HG03064 (cell line): ENCODE results near the gene ROPN1L.

Experiments
- ATAC-seq: cut with Tn5 transposase; IDR thresholded peaks from one replicate; pipeline ENCODE4 v1.9.1; 2021; ENCODE audit warnings: low read depth; ENCODE audit not compliant: unreplicated experiment

Gene ROPN1L

DNA sequence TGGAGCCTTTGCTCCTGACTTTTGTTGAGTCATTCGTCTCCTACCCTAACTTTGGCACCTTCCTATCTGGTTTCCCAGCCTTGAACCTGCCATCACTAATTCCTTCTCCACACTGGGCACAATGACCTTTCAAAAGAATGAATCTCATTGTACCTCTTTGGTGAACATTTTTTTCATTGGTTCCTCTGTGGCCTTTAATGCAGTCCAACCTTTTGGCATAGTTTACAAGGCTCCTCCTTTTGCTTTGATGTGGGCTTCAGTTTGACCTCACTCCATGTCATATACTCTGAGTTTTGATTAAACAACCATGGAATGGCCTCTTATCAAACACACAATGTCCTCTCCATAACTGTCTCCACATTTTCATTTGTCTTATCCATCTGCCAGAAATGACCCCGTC, 14.5 kb upstream of the ROPN1L start:
- ATAC-seq, result no peak

DNA sequence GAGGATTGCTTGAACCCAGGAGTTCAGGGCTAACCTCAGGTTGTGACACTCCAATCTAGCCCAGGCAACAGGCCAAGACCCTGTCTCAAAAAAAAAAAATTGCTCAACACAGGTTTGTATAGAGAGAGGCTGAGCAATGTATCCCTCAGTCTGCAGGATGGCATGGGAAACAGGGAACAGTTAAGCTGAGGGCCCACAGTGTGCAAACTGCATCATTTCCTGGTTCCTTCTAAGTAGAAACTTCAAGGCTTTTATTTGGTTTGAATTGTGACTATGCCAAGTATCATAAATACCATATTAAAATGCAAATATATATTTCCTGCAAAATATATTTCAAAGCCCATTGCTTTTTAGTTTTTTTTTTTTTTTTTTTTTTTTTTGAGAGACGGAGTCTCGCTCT, 13.7 kb upstream of the ROPN1L start:
- no peak for ATAC-seq

DNA sequence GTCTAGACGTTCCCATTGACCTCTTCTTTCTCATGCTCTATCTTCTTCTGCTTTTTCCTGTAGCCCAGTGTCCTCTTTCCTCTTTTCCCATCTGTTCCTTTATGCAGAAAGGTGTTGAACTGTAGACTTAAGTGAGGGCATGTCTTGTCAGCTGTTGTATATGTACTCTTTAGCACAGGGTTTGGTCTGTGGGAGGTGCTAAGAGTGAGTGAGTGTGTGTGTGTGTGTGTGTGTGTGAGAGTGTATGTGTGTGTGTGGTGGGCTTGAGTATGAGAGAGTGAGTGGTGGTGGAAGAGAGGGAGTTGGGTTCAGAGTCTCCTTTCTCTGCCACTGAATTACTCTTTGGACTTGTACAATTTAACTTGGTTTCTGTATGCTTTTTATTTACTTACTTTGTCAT, 10.3 kb upstream of the ROPN1L start:
- ATAC-seq, result no peak

DNA sequence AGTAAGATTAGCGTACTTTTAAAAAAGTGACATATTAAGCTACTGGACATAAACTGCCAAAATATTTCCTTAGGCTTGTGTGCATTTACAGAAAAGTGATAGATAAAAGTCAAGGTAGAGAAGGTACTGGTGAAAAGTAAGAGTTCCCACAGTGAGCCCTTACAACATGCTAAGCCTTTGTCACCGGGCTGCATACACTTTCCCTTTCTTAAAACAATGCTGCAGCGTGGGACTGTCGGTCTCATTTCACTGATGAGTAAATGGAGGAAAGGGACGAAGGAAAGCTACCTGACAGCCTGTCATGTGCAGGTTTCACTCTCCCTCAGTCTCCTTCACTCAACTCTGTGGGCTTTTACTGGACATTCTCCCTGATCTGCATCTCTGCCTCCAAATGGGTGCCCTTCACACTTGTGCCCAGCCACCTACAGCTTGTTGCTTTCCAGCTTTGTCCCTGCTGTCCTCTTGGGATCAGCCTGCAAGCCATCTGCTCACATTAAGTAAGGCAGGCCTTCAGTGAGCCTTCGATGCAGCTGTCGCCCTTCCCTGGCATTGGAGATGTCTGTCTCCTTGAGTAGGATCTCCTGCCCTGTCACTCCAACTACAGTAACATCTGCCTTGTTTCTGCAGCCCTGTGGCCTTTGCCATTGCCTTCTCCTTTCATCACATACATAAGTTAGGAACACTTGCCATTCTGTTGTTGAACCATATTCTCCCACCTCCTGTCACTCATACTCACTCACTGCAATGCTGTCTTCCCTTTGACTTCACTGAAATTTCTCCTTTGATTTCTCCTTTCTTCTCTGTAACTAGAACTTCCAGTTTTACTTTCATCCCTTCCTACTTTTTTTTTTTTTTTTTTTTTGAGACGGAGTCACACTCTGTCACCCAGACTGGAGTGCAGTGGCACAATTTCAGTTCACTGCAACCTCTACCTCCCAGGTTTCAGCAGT, 9.3 kb upstream of the ROPN1L start:
- no peak for ATAC-seq

DNA sequence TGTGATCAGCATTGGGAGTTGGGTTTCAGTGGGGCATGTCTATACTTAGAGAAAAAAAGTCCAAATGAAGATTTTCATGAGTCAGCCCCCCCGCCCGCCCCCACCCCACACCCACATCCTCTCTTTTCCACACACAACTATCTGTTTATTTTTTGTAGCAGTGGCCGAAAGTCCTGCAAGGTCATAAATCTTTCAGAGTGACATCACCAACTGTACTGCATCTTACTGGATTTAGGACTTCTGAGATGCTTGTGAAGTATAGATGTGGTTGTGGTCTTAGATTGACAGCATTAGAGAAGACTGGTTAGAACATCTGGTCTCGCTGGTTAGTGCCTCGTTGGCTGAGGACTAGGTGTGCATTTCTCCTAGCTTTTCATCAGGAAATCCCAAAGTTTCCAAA, 7.3 kb upstream of the ROPN1L start:
- ATAC-seq, result no peak

DNA sequence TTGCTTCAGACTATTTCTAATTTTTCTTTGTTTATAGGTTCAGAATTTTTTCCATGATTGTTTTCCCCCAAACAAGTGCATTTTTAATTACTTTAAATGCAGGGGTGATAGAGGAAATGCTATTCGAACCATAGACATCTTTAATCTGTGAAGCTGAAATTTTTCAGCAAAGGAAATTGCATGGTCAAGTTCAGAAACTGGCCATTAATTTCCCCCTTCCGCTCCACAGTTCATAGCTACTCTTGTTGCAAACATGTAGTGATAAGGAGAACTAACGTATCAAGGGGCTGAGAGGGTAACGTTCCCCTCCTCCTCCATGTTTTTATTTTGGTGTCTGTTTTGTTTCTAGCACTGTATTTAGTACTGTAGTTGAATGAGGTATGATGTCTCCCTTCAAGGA, 3.4 kb upstream of the ROPN1L start:
- ATAC-seq, result no peak

DNA sequence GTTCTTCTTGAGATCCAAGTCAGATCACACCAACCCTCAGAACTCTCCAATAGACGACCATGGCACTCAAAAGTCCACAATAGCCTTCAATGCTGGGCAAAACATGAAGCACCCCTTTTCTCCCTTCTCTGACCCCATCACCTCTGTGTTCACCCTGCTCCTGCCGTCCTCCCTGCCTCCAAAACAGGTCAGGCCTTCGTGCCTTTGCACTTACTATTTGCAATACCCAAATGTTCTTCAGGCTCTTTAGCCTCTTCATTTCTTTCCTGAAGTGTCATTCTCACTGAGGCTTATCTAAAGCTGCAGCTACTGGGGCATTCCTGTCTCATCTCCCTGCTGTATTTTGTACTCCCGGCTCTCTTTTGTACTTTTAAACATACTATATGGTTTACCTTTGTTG, 2.0 kb upstream of the ROPN1L start:
- ATAC-seq, result no peak

DNA sequence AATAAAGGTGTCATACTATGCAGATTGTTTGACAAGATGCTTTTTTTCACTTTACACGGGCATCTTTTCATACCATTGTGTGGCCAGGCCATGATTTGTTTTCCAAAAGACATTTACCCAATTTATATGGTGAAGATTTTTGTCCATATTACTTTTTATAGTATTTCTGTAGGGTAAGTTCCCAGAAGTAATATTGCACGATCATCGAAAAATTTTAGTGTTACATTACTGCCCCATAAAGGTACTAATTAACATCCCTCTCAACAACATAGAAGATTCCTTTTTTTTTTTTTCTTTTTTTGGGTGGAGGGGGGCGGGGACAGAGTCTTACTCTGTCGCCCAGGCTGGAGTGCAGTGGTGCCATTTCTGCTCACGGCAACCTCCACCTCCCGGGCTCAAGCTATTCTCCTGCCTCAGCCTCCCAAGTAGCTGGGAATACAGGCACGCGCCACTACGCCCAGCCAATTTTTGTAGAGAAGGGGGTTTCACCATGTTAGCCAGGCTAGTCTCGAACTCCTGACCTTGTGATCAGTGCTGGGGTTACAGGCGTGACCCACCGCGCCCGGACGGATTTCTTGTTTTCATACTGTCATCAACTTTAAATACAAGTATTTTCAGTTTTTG, 1.2 kb upstream of the ROPN1L start:
- no peak for ATAC-seq

DNA sequence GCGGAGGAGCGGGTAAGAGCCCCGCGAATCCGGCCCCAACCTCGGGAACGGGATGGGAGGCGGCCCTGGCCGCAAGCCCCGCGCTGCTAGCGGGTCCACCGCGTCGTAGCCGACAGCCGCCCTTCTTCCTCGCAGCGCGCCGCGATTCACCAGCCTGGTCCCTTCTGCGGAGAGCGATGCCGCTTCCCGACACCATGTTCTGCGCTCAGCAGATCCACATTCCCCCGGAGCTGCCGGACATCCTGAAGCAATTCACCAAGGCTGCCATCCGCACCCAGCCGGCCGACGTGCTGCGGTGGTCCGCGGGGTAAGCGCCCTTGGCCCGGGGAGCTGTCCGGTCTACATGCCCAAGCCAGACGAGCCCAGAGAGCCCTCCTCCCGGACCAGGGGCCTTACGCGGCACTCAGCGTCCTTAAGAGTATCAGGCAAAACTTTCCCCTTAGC, 335 bp downstream of the ROPN1L start:
- ATAC-seq, result peak; percentile 37

DNA sequence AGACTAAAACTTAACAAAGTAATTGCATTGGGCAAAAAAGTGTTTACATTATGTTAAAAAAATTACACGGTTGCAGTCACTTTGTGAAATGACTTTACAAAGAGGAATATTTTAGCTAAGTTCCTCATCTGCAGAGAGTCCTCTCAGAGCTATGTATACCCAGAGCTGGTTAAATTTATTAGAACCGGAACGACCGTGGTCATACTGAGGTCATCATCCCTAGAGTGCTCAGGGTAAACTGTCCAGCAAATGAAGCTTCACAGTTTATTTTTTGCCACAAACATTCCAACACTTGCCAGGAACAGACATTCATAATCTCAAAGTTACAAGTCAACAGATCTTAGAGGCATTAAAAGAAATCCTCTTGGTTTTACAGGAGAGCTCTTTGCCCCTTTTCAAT, 897 bp downstream of the ROPN1L start:
- no peak for ATAC-seq

DNA sequence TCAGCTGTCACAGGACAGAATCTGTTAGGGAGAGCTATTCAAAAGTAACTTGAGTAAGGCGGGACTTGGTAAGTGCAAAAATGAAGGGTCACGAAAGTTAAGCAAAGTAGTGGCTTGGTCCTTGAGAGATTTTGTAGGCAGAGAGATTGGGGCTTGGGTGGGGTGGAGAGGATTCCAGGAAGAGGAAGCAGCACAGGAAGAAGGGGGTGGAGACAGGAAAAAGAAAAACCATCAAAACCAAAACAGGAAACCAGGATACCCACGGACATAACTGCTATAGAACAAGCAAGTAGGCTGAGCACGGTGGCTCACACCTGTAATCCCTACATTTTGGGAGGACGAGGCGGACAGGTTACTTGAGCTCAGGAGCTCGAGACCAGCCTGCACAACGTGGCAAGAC, 3.7 kb downstream of the ROPN1L start:
- ATAC-seq, result no peak

DNA sequence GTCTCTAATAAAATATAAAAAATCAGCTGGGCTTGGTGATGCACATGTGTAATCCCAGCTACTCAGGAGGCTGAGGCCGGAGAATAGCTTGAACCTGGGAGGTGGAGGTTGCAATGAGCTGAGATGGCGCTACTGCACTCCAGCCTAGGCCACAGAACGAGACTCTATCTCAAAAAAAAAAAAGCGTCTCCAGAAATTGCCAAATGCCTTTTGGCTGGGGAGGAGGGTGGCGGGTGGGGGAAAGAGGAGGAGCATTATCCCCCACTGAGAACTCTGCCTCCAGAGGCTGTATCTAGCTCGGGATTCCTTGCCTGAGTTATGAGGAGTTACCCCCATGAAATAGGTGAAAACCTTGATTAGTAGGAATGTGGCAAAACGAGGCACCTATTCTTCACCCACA, 4.8 kb downstream of the ROPN1L start:
- ATAC-seq, result no peak

DNA sequence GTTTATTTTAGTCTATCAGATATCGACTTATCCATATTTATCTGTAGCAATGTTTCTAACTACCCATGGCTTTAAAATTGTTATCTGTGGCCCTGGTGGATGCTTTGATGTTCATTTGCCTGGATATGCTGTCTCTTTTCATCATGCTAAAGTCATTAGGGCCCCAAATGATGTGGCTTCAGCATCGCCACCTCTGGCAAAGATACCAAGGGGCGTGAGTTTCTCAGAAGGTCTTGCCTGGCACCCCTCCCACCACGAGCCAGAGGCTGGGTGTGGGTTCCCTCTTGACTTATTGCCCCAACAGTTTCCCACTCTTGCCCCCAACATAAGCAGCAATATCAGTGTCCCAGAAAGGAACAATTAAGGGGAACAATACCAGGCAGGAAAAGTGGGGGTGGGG, 5.4 kb downstream of the ROPN1L start:
- ATAC-seq, result no peak

DNA sequence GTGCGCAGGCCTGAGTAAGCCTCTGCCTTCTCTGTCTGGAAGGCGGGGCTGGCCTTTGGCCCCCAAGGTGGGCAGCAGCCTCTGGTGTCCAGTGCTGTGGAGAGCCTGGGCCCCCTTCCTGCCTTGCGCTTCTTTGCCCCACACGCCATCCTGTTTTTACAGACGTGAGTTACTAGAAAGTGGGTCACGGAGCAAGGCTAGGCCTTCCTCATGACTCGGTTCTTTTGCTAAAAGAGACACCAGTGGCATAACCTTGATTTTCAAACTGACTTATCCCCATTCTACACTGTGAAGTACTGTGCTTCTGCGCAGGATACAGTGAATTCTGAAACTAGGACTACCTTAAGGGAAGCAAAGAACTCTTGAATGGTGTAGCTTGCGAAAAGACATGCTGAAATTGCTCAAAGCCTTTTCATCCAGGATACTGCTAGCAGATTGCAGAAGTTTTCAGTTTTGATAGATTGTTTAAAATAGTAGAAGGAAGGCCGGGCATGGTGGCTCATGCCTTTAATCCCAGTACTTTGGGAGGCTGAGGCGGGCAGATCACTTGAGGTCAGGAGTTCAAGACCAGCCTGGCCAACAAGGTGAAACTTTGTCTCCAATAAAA, 7.2 kb downstream of the ROPN1L start:
- ATAC-seq, result no peak

DNA sequence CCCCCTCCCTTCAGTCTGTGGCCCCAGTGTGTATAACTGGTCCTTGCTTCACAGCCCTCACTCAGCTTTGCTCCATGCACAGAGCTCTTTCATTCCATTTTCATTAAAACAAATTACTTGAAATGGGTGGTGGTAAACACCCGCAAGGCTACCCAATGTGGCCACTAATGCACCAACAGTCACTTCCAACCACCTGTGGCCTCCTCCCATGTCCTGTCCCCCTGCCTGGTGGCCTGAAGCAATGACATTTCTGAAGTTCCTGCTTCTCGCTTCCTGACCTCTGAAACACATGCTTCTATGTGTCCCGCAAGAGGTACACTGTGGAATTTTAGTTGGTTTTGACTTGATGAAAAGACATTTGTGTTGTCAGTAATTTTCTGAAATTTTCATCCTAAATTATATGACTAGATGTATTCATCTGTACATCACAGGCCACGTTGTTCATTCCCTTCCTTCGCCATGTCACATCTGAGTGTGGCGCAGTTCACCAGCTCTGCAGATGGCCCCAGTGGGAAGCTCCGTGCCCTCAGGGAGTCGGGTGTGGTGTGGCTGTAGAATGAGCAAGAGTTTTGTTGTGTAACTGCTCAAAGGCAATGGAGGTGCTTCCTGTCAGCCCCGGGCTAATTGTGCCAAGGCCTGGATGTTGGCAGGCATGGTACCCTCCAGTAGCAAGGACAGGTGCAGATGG, 9.6 kb downstream of the ROPN1L start:
- ATAC-seq, result no peak

DNA sequence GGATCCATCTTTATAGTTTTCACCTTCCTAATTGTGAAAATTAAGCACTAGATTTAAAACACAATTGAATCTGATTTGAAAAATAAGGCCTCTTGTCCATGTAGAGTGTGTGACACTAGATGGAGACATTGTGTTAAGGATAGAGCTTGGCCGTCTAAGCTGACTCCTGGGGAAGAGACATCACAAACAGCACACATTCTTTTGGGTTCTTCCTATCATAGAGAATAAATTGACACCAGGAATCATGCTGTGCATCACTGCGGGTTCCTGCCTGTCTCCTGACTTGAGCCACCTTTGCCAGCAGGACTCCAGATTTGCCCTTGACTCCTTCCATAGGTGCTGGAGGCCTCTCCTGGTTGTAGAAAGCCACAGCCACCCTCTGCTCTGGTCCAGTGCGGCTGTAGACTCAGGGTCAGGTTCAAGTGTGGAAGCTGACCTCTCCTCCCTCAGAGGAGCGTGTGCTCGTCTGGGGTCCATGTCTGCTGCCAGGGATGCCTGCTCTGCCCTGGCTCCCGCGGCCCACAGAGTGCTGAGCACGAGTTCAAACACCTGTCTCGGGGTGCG, 11.2 kb downstream of the ROPN1L start:
- no peak for ATAC-seq

DNA sequence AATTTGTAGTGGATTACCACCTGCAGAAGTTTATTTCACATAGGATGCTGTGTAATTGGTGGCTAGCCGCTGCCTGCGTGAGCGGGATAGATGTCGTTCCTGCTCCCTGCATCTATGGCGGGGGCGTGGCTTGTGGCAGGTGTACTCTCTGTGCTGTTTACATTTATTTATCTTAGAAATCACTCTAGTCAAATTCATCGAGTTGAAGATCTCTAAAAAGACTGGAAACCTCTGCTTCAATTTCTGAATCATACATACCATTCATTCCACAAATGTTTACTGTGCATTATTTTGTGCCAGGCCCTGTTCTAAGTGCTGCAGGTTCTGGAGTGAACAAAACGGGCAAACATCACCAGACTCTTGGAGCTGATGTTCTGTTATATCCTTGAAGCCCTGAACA, 11.9 kb downstream of the ROPN1L start:
- no peak for ATAC-seq

DNA sequence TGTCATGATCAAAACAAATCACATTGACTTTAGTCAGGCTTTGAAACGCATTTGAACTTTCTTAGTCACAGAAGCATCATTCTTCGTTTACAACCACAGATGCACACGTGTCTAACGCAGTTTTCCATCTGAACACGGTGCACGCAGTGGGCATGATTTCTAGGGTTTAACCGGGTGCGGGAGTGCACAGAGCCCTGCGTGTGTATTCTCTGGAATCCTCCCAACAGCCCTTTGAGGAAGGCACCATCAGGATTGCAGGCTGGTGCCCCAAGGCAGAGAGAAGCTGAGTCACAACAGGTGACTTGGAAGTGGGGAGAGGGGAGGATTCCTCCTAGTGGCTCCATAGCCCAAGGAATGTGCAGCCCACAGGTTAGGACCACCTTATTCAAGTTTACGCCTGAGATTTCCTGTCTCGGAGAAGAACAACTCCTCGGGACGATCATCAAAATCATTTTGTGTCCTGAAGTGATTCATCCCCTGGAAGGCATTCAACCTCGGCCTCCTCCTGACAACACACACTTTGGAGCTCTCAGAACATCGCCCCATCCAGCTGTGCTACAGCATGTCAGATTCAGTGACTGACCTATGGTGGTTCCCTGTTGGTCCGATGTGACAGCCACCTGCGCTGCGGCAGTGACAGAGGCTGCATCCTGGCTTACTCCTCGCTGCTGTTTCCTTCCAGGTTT, 13.1 kb downstream of the ROPN1L start:
- no peak for ATAC-seq

DNA sequence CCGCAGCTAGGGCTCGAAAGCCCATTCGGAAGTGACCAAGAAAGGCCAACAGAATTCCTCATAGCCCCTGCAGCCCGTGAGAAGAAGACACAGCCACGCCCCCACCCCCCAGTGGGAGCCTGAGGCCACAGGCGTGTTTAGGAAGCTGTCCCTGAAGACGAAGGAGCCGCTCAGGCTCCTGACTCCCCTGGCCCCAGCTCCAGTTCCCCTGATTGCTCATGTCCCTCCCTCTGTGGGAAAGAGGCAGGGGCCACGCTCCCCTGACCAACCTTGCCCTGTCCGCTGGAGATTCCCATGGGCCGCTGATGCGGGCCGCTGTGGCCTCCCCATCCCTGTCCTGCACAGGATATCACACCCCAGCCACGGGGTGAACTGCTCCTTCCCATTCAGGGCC, 13.6 kb downstream of the ROPN1L start:
- no peak for ATAC-seq
